Testis (tissue), 3 donors: ENCODE measurements around the gene KLHL33. TPM values are rescaled to one million over a fixed set of nuclear protein-coding genes. Genes with fewer than 3 reads are reported as not detected.

Experiments
- DNase-seq: peaks from one replicate; pipeline ENCODE4 v3.0.0-alpha.2; 2019
- H3K27ac ChIP-seq, 2 donors: fragments of 200-600 bp; sonication (generic); one replicate each; pipeline ENCODE4 v1.5.1; 2019
- H3K27me3 ChIP-seq: fragments of 200-600 bp; sonication (generic); one replicate; pipeline ENCODE4 v1.5.1; 2019
- H3K36me3 ChIP-seq: fragments of 200-600 bp; sonication (generic); one replicate; pipeline ENCODE4 v1.5.1; 2017; ENCODE audit warnings: low read depth; ENCODE audit errors: missing control alignments
- H3K4me1 ChIP-seq: fragments of 200-600 bp; sonication (generic); one replicate; pipeline ENCODE4 v1.5.1; 2019
- H3K4me3 ChIP-seq, 2 donors: fragments of 200-600 bp; sonication (generic); one replicate each; pipeline ENCODE4 v1.5.1; 2017 to 2019
- H3K9me3 ChIP-seq: fragments of 200-600 bp; sonication (generic); one replicate; pipeline ENCODE4 v1.5.1; 2017
- POLR2A ChIP-seq: fragments of 450-650 bp; IDR thresholded peaks from one replicate; pipeline ENCODE4 v1.6.1; 2017; ENCODE audit warnings: antibody characterized with exemption, mild to moderate bottlenecking, moderate library complexity
- WGBS, 2 donors: methylation state at CpG; one replicate each; pipeline ENCODE4 v1.1.5; 2018; 5-methylcytosine and 5-hydroxymethylcytosine counted together
- intact Hi-C: fragments of 100-400 bp; cut with DNase I; formaldehyde crosslinking; loops from one replicate; pipeline ENCODE4 v1.15.1; 2023; ENCODE audit warnings: low total_unique reads
- polyA plus RNA-seq: library from polyadenylated mRNA; stranded (reverse); fragments of 350-450 nt; fragmentation: Illumina TruSeq; extraction: RNeasy Lipid Tissue Mini Kit (QIAGEN cat#74804); gene quantifications from one replicate; pipeline ENCODE4 v1.2.3, GENCODE V29; 2014; ENCODE audit warnings: low read depth, low replicate concordance; ENCODE audit not compliant: insufficient read depth
- total RNA-seq, 2 donors: library from RNA; depleted of rRNA; stranded (reverse); fragments of >200 nt; gene quantifications; one replicate each; pipeline ENCODE4 v1.2.3, GENCODE V29; 2016
- TF ChIP-seq, protein P1 (sequence below), 3 experiments: fragments of 450-650 bp in 2 of 3; fragments of 200-600 bp in 1 of 3; sonication (generic) in 1 of 3; IDR thresholded peaks; one replicate each; pipeline ENCODE4 v1.5.1; 2016 to 2019; ENCODE audit warnings: antibody characterized with exemption in 3 of 3, mild to moderate bottlenecking in 2 of 3, moderate library complexity in 1 of 3

The KLHL33 gene
- total and polyA plus RNA-seq, 3 donors from 2014 or later = 0.67 to 1.6 (median 1.2) TPM

DNA sequence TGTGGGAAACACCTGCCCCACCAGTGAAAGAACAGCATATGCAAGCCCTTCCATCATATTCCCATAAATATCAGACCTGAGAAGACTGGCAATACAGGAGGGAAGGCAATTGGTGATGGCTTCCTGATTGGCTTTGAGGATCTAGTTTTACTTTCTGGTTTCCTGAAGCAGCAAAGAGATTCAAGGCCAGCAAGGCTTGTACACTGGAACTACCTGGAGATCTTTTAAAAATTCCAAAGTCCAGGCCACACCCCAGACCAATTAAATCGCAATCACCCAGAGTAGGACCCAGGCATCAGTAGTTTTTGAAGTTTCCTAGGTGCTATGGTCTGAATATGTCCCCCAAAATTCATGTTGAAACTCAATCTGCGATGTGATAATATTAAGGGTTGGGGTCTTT is 19.7 kb downstream of the KLHL33 start:
- Histone ChIP-seq H3K4me3 (no peak overlapping the region), H3K27me3 (no peaks in the 10 kb centered on the region), H3K4me1 (peaks cover 11% of the 10 kb centered on the region), H3K36me3 (no peaks in the 10 kb centered on the region), H3K27ac (no peak overlapping the region), H3K9me3 (no peaks in the 10 kb centered on the region)
- WGBS, 2 donors = 92 to 93% methylated on average over 2 of the region's 2 CpGs
- no peak for DNase-seq
- intact Hi-C loops = no loop called here
- TF ChIP-seq, protein P1, sequence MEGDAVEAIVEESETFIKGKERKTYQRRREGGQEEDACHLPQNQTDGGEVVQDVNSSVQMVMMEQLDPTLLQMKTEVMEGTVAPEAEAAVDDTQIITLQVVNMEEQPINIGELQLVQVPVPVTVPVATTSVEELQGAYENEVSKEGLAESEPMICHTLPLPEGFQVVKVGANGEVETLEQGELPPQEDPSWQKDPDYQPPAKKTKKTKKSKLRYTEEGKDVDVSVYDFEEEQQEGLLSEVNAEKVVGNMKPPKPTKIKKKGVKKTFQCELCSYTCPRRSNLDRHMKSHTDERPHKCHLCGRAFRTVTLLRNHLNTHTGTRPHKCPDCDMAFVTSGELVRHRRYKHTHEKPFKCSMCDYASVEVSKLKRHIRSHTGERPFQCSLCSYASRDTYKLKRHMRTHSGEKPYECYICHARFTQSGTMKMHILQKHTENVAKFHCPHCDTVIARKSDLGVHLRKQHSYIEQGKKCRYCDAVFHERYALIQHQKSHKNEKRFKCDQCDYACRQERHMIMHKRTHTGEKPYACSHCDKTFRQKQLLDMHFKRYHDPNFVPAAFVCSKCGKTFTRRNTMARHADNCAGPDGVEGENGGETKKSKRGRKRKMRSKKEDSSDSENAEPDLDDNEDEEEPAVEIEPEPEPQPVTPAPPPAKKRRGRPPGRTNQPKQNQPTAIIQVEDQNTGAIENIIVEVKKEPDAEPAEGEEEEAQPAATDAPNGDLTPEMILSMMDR (IDR thresholded peaks at IDR 0.05) = no peak
- TF ChIP-seq POLR2A = no peak

DNA sequence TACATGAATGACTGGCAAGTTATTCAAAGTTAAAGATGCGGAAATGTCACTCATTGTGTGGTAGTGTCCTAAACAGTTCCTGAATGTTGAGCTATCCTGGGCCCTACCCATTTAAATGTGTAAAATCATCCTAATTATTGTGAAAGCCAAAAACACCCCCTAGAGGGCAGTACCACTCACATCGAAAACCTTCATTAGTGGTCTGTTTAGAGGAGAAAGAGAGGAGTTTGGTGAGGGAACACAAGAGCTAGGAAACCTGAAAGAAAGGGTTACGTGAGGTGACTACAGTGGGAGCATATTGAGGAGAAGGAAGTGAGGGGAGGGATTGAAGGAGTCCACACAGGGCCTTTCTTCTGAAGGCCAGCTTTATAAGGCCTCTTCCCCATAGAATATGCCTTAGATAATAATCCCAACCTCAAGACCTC is 20.2 kb downstream of the KLHL33 start:
- Histone ChIP-seq H3K4me1 (peaks cover 11% of the 10 kb centered on the region), H3K9me3 (no peaks in the 10 kb centered on the region), H3K27ac (no peak overlapping the region), H3K4me3 (no peak overlapping the region), H3K27me3 (no peaks in the 10 kb centered on the region), H3K36me3 (no peaks in the 10 kb centered on the region)
- peak; percentile 41 for DNase-seq
- intact Hi-C loops = no loop called here
- TF ChIP-seq, protein P1 (IDR thresholded peaks at IDR 0.05) = peak in 2 of 3 experiments; percentile 57 to 61
- no peak for TF ChIP-seq POLR2A
- WGBS, 2 donors = 39 to 59% methylated on average over 3 of the region's 3 CpGs

DNA sequence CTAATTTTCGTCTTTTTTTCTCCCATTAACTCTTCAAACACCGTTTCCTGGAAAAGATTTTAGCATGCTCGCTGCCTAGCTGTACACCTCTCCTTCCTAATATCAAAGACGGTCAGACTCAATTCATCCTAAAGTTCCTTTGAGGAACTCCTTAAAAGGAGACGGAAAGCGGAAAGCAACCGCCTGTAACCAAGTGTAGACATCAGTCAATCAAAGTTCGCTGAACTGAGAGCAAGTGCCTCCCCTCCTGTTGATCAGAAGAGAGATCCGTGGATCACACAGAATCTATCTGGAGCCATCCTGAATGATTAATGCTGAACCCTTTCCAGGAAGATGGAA is 22.3 kb downstream of the KLHL33 start:
- Histone ChIP-seq H3K27me3 (no peaks in the 10 kb centered on the region), H3K9me3 (no peaks in the 10 kb centered on the region), H3K4me1 (peaks cover 11% of the 10 kb centered on the region), H3K27ac (peak overlapping the region; percentile 86 to 96), H3K36me3 (no peaks in the 10 kb centered on the region), H3K4me3 (peak overlapping the region; percentile 79 to 83)
- WGBS, 2 donors = 0 to 3% methylated on average over 9 of the region's 9 CpGs
- intact Hi-C loops = no loop called here
- DNase-seq = peak; percentile 30
- no peak for TF ChIP-seq POLR2A
- TF ChIP-seq, protein P1 (IDR thresholded peaks at IDR 0.05) = no peak

DNA sequence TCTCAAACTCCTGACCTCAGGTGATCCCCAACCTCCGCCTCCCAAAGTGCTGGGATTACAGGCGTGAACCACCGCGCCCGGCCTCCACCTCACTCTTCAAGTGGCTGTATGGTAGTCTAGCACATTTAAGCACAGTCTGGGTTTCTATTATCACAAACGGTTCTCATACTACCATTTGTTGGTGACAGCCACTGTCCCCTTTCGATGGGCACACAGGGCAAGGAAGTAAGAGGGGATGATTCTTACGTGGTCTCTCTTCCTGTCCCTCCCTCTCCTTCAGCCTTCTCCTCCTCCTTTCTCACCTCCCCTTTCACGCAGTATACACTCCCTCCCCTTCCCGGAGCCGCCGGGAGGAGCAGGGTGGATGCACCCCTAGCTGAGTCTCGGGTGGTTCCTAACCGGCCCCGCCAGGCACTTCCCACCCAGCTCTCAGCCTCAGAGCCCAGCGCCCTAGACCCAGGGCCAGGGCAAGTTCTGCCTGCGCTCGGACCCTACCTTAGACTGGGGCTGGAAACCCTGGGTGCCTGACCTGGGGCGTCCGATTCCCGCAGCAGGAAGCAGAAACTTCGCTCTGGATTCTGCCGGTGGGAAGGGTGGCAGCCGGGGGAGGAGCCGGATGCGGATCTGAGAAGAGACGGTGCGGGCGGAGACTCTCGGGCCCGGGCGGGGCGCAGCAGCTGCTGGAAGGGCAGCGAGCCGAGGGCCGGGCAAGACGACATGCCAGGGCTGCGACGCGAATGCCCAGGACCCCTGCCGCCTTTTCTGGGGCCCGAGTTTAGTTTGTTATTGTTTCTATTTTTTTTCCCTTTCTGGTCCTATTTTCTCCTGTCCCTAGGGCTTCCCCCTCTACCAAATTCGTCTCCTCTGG is 22.9 kb downstream of the KLHL33 start, which contains the start of gene TEP1:
TEP1 (minus strand) TSS at position 626 of the 868 bp plus-strand sequence. CDS start 5,062 bp downstream, outside the sequence.
- Histone ChIP-seq H3K27me3 (no peaks in the 10 kb centered on the region), H3K27ac (peak within 1 kb of the TSS; percentile 86 to 96), H3K36me3 (no peaks in the 10 kb centered on the region), H3K4me3 (peak within 1 kb of the TSS; percentile 79 to 83), H3K9me3 (no peaks in the 10 kb centered on the region), H3K4me1 (peaks cover 11% of the 10 kb centered on the region)
- TF ChIP-seq, protein P1 (IDR thresholded peaks at IDR 0.05) = no peak
- TF ChIP-seq POLR2A = no peak
- peak; percentile 92 for DNase-seq
- intact Hi-C loops = no loop called here
- 1% methylated on average over 34 to 43 of the region's 43 CpGs for WGBS, 2 donors
